GM19395 (cell line): ENCODE data around the gene SLC25A11.
A peak's percentile ranks its signal among the peaks of the same experiment; 100 is the strongest.

Source experiments
- ATAC-seq: cut with Tn5 transposase; IDR thresholded peaks from one replicate; pipeline ENCODE4 v1.9.1; 2021; ENCODE audit warnings: mild to moderate bottlenecking, moderate library complexity; ENCODE audit not compliant: unreplicated experiment

Gene SLC25A11, protein sequence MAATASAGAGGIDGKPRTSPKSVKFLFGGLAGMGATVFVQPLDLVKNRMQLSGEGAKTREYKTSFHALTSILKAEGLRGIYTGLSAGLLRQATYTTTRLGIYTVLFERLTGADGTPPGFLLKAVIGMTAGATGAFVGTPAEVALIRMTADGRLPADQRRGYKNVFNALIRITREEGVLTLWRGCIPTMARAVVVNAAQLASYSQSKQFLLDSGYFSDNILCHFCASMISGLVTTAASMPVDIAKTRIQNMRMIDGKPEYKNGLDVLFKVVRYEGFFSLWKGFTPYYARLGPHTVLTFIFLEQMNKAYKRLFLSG

DNA sequence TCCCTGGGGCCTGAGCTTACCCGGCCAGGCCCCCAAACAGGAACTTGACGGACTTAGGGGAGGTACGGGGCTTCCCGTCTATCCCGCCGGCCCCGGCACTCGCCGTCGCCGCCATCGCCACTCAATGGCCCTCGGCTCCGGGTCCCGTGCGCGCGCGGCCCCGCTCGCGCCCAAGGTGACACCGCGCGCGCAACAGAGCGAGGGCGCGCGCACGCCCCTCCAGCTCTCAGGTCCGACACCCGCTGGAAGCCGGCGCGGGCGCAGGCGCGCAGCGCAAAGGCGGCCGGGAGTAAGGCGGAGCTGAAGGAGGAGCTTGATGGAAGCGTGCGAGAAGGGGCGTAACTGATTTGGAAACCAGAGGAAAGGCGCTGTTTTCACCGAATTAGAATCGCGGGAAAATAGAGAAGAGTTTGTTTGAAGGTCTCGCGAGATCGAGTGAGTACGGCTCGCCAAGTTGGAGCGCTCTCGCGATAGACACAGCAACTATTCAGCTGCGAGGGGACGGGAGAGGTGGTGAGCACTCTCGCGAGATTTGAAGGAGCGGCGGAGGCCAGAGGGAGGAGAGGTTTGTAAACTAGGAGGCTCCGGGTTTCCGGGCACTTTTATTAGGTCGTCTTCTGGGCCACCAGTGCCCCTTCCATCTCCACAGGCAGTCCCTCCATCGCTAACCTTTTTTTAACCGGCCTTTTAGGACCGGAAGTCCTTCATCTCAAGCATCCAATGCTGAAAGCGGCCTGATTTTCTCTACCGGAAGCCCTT lies at the start of gene SLC25A11, which contains the start of gene RNF167:
Gene SLC25A11, minus strand, starts transcription at position 251 of the 759 bp plus-strand sequence. Its CDS starts 136 bp downstream, at position 115.
Gene RNF167, plus strand, starts transcription at position 473 of the 759 bp plus-strand sequence. CDS start 642 bp downstream, outside the sequence.
- peak; percentile 75 for ATAC-seq

DNA sequence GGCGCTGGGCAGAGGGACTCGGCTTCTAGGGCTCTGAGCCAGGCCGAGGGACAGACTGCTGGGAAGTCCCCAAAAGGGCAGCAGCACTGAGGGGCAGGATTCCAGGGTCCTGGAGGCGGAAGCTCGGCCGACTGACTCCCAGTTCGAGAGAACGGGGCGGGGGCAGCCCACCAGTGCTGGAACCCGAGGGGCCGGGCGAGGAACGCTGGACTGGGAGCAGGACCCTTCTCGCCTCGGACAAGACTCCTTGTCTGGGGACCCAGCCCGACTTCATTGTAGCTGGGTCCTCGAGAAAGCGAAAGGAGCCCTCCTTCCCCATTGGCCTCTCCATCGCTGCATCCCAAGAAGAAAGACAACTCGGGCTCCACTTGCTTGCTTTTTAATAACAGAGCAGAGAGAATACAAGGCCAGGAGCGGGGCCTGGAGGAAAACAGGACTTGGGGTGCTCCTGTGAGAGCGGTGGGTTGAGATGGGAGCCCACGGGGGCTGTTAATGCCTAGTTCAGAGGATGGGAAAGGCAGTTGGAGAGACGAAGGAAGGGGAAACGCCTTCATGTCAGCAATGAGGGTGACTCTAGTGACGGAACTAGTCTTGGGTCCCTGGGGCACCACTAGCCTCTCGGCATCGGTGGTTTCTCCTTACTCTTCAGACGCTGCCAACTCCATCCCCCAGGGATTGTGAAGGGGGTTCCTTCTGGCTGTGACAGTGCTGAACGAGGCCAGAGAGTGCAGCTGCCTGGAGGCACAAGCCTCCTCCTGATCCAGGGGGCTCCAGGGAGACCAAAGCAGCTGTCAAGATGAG lies 48.1 kb upstream of the SLC25A11 start:
- peak; percentile 18 for ATAC-seq

DNA sequence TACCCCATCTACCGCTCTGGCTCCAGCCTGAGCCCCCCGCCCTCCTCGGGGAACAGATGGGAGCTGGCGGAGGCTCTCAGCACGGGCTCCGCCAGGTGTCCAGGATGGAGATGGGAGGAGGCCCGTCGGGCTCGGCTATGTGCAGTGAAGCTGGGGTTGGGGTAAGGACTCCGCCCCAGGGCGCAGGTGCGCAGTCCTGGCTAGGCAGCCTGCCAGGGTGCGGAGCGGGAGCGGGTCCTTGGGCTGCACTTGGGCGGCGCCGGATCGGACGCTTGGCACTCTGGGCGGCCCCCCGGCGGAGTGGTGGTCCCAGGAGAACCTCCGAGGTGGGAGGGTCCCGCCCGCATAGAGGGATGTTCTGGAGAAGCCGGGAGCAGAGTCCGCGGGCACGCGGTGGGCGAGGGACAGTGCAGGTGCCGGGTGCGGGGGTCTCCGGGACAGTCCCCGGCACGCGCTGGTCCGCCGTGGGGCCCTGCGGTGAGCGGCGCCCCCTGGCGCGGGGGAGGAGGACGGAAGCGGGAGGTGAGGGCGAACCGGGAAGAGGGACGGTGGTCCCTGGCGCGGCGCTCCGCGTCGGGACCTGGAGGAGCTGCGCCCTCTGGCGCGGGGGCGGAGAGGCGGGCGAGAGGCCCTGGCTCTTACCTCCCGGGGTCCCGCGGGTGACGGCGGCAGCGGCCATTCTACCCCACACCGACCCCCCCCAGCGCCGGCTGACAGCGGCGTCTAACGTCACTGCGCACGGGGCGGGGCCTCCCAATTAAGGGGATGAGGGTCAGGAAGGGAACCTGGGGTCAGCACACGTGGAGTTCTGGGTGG lies 47.3 kb upstream of the SLC25A11 start, which contains the start of gene CAMTA2:
Gene CAMTA2, minus strand, starts transcription at position 725 of the 816 bp plus-strand sequence. CDS start 1,453 bp downstream, outside the sequence.
- peak; percentile 61 for ATAC-seq

DNA sequence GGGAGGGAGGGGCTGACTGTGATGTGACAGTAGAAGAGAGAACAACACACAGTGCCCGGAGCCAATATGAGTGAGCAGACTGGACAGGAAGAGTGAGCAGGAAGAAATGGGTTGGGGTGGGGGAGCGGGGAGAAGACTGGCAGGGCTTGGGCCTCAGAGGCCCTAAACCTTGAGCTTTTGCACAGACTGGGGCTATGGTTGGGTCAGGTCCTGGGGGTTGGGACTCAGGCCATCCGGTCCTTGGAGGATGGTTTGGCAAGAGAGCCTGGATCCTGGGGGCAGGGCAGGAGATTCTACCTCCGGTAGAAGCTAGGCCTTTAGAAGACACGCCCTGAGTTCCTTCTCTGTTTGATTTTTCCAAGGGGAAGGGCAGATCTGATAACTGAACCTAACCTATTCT lies 46.6 kb upstream of the SLC25A11 start:
- ATAC-seq, result no peak

DNA sequence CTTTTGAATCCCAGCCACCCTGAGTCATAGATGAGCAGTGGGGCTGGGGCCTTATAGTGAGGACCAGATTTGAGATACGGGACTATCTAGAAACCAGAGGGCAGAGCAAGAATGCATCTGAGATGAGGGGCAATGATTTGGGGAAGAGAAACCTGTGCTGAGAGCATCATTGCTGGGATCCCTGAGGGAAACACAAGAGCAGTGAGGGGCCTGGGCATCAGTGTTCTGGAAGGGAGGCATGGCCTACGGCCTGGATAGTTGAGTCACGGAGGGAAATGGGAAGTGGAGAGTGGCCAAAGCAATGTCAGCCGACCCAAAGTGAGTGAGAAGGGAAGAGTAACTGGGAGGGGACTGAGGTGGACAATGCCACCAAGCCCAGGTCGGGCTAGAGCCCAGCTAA lies 42.5 kb upstream of the SLC25A11 start:
- no peak for ATAC-seq

DNA sequence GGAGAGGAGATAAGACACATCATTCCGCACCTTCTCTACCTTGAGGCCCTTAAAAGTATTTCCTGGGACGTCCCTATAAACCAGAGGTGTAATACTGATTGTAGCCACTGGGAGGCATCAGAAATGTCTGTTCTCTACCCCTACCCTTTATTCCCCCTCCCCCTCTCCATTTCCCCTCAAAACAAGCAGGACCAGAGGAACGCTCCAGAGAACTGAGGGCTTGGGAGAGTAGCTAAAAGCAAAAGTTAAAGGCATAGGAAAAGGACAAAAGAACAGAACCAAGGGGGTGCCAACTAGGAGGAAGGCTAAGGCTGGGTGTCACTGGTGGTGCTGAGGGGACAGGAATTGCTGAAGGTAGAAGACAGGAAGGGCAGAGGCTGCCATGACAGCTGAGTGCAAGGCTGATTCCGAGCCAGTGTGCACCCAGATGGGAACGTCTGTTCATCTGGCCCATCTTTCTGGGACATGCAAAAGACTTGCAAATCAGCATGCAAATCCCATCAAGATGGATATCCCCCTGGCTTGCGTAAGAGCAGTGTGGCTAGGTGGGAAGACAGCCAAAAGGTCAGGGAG lies 40.9 kb upstream of the SLC25A11 start:
- ATAC-seq, result no peak

DNA sequence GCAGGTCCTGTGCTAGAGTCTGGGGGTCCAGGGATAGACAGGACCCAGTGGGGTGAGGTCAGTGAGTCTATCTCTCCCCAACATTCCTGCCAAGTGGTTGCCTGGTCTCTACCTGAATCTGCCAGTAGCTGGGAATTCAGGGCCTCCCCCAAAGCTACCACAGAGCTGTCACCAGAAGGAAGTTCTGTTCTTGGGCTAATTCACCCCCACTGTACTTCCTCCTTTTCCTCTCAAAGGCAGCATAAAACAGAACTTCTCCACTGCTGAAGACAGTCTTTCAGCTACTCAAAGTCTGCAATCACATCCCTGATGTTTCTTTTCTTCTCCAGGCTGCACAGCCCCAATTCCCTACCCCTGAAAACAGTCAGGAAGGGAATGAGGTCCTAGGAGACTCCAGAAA lies 38.9 kb upstream of the SLC25A11 start:
- no peak for ATAC-seq

DNA sequence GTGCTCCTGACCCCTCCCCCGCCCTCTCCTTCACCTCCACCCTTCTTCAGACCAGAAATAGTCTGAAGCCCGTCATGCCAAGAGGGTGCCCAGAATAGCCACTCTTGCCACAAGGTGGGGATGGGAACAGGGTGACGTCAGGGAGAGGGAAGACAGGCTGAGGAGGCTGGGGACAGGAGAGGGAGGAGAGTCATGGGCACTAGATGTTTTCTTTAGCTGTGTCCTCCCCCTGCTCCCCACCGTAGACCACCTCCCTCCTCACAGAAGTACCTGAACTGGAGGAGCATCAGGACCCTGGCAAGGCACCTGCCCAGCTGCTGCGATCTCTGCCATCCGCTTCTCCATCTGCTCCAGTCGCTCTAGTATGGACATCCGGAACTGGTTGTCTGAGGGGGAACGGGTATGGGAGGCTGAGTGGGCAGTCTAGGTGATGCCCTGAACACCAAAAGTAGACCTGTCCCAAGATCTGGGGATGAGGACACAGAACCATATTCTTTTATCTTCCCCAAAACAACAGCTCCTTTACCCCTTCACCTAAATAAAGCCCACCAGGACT lies 34.3 kb upstream of the SLC25A11 start:
- ATAC-seq, result no peak

DNA sequence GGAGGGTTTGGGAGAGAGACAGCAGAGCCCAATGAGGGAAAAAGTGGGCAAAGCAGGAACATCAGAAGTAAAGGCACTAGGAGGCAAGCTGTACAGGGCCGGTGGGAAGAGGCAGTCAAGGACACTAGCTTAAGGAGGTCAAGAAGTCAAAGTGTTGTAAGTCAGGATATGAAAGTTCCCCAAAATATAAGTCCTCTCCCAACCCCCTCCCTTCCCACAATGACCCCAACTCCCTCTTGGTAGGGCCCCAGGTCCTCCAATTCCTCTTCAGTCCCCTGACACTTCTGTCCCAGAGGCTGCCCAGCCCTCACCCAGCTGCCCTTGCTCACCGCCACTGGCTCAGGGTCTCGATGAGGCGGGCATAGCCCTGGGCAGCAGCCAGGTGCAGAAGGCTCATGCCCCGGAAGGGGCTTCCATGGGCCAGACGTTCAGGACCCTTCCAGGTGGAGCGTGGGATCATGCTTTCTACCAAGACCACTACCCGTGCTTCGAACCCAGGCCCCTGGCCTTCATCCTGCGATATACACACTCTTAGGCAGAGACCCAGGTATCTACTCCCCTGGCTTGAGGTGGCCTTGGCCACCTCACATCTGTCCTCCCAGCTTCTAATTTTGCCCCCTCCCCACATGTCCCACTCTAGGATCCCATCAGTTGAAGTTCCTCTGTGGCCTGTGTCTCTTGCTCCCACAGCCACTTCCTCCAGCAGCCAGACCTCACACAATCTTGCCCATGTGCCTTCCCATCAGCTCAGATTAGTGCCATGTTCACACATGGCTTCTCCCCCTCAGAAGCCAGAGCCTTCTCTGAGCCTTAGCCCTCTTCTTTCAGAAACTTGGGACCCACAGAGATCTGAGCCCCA lies 33.6 kb upstream of the SLC25A11 start:
- ATAC-seq, result no peak

DNA sequence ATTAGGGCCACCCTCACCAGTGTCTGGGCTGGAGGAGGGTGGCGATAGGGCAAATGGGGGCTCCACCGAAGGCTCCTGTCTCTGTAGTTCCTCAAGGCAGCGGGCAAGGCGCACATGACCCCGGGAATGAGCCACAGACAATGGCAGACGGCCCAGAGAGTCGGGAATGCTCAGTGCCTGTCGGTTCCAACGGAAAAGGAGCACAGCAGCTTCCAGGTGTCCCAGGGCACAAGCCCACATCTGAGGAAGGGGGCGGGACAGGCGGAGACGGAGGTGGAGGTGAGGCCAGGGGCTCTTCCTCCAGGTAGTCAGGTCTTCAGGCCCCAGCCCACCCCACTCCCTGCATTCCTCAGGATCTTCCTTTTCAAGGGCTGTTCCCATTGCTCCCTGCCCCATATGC lies 32.9 kb upstream of the SLC25A11 start:
- ATAC-seq, result no peak

DNA sequence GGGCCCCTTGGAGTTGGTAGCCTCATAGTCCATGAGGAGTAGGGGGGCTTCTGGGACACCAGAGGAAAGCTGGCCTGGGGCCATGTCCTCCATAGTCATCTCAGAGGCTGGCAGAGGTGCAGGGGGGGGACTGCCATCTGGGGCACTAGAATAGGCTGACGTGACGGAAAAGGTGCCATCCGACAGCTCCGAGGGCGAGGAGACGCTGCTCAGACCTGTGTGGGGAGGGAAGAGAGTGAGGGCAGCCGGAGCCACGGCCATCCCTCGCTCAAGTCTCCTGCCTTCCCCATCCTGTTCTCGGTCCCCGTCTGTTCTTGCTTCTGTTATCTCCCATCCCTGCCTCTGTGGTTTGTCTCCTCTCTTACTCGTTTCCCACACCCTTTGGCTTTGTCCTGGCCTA lies 32.5 kb upstream of the SLC25A11 start:
- no peak for ATAC-seq

DNA sequence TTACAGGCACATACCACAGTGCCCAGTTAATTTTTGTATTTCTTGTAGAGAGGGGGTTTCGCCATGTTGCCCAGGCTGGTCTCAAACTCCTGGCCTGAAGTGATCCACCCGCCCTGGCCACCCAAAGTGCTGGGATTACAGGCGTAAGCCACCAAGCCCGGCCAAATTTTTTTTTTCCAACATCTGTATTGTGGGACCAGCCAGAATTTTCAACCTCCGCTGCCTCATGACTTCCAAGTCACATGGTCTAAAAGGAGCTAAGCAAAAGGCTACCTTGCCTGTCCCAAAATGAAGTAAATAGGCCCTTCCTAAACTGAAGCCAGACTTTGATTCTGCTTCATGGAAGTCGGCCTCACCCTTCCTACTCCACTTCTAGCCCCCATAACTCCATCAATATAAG lies 32.0 kb upstream of the SLC25A11 start:
- ATAC-seq, result no peak

DNA sequence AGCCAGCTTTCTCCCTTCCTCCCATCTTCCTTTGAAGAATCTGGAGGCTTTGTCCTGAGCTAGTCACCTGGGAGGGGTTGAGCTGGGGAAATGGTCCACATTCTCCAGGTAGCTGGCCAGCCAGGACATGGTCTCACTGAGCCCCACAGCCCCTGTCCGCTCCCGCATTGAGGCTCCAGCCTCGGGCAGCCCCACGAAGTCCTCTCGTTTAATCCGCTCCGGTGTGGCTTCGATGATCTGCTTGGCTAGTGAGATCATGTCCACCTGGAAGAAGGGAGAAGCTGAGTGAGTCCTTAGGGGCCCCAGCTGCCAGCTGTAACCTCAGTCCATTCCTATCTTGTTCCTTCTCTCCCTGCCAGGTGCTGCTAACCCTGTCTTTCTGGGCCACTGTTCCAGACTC lies 30.4 kb upstream of the SLC25A11 start:
- no peak for ATAC-seq

DNA sequence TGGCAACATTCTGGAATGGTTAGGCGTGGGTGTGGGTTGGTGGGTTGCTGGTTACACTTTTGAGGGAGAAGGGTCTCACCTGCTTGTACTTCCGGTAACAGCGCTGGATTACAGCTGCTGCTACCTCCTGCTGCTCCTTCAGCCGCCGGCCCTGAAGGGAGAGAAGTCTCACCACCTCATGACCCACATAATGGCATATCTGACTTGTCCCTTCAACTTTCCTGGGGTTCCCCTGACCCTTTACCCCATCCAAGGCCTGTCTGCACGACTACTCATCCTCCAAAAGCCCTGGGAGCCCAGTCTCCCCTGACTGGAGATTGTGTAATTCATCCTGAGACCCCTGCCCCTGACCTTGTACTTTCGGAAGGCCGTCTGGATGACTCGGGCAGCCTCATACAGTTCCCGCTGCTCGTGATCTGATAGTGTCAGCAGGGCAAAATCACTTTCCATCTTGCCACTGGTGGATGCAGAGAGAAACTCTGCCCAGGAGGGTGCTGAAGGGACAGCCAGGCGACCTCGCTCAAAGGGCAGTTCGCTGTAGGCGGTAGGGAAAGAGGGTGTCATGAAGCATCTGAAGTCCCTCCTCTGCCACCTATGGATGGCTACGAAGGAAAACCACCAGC lies 29.8 kb upstream of the SLC25A11 start:
- ATAC-seq, result no peak

DNA sequence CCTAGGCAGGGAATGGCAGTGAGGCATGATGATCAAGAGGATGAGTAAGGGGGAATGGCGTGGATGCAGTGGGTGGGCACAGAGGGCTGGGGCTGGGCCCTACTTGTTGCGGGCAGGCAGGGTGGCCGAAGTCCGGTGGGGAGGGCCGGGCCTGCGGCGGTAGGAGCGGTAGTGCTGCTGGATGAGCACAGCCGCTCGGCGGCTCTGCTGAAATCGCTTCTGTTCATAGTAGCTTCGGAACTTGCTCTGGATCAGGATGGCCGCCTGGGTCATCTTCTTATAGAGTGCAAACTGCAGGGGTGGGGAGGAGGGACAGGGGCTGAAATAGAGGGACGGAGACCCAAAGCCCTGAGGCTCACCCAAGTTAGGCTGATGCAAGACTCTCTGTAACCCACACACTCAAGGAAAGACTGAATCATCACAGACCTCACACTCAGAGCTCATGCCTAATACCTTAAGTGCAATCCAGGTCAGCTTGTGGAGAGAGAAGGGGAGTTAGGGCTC lies 29.3 kb upstream of the SLC25A11 start:
- no peak for ATAC-seq

DNA sequence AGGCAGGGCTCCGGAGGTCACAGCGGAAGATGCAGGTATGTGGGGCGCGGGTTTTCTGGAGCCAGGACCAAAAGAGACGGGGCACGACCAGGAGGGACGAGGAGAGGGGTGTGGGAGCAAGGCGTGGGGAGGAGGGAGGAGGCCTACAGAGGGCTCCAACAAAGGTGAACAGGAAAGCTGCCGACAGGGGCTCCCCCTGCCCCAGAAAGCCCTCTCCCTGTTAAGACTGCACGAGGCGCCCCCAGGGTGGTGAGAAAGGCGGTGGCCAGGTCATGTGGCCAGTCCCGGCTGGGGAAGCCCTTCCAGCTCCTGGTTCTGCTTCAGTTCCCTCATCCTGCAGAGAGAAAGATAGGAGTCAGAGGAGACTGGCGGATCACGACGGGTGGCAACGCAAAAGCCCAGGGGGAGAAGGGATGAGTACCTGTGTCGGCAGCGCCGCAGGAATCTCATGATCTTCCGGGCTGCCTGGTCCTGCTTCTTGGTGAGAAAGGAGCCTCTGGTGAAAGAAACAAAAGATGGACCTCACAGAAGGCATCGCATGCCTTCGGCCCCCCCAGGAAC lies 28.7 kb upstream of the SLC25A11 start:
- ATAC-seq, result no peak

DNA sequence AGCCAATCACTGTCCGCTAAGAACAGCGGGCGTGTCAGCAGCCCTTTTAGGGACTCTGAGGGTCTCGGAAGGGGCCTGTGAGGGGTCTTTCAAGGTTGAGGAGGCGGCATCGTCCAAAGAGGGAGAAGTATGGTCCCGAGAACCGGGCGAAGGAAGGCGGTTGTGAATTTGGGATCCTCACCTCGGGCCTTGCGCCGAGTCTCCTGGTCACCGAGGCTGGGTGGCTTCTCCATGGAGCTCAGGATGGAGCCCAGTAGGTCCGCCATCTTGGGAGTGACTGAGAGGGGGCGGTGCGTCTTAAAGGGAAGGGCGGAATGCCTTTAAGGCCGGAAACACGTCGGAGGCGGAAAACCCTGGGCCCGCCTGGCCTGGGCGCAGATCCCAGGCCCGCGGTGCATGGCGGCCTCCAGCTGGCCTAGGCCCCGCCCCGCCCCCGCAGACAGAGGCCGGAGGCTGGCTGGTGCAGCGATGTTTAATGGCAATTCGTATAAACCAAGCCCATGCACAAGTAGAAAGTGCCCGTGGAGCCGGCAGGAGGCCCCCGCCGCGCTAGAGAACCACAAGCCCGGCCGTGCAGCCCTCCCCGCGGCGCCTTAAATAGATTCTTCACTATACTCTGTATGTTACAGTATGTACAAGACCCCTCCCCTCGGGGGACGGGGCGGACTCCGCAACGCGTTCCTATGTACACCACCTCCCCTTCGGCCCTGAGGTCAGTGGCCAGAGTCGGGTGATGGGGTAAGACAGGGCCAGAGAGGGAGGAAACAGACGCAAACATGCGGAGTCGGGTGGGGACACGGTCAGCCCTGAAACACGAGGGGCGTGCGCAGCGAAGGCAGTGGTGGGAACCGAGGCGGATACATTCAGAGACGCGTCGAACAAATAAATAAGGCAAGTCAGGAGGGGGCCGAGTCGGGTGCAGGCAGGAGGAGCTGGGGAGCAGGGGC lies 28.0 kb upstream of the SLC25A11 start, which contains the start of gene SPAG7:
Gene SPAG7, minus strand, starts transcription at position 279 of the 947 bp plus-strand sequence. Its CDS starts 13 bp downstream, at position 266.
- ATAC-seq, result peak; percentile 62
